Neutrophil (primary cell): Measurements from ENCODE around the gene OR2F2.

Experiments
- H3K27ac ChIP-seq: fragments of 200-600 bp; sonication (generic); 2 replicates; pipeline ENCODE4 v1.5.1; 2016; ENCODE audit warnings: mild to moderate bottlenecking, moderate library complexity
- H3K27me3 ChIP-seq: fragments of 200-600 bp; sonication (generic); 2 replicates; pipeline ENCODE4 v1.6.0; 2016; ENCODE audit warnings: mild to moderate bottlenecking
- H3K36me3 ChIP-seq: fragments of 200-600 bp; sonication (generic); 2 replicates; pipeline ENCODE4 v1.5.1; 2017
- H3K4me1 ChIP-seq, 2 experiments: fragments of 200-600 bp in 1 of 2; sonication (generic) in 1 of 2; 1 replicate in 1 of 2; 2 replicates in 1 of 2; pipeline versions ENCODE4 v1.5.1 to v1.6.1; 2013 to 2016; ENCODE audit warnings: low read depth in 1 of 2, low read length in 1 of 2, mild to moderate bottlenecking in 1 of 2, moderate library complexity in 1 of 2; ENCODE audit not compliant: control insufficient read depth in 1 of 2, insufficient read depth in 1 of 2
- H3K4me3 ChIP-seq, 2 experiments: fragments of 200-600 bp in 1 of 2; sonication (generic) in 1 of 2; 1 replicate in 1 of 2; 2 replicates in 1 of 2; pipeline ENCODE4 v1.5.1; 2013 to 2016; ENCODE audit warnings: low read depth in 1 of 2, low read length in 1 of 2, mild to moderate bottlenecking in 1 of 2, moderate library complexity in 1 of 2
- H3K9me3 ChIP-seq: fragments of 200-600 bp; sonication (generic); 2 replicates; pipeline ENCODE4 v1.5.1; 2016
- TF ChIP-seq, protein P1 (sequence below): fragments of 200-600 bp; sonication (generic); IDR thresholded peaks from 2 replicates; pipeline ENCODE4 v1.5.1; 2016; ENCODE audit warnings: antibody characterized with exemption

Gene OR2F2

DNA sequence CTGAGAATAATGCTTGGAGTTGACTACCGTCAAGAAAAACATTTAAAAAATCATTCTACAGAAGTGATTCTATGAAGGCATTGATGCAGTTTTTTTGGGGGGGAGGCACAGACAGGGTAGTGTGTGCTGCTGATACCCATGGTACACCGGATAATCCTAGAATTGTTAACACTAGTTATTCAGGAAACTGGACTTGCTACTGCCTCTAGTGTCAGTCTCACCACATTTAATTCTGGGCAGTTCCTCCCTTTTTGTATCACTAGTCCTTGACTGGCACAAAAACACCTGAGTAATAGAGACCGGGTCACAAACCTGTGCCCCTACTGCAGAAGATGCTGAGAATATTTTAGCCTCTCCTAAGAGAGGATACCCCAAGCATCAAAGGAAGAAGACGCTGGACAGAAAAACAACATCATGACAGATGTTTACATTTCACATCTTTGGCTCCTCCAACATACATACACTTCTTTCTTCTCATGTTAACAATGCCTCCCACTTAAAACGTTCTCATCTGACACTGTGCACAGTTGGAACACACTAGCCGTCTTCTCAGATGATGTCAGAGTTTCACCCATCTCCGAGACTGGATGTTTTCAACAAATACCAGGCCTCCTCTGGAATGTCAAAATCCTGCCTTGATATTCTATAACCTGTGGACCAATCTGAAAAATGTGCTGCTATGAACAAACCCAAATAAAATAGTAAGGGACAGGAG, 19.9 kb upstream of the OR2F2 start:
- H3K9me3 ChIP-seq, result no peaks in the 10 kb centered on the region
- no peaks in the 10 kb centered on the region for H3K27me3 ChIP-seq
- no peaks in the 10 kb centered on the region for H3K36me3 ChIP-seq
- H3K4me1 ChIP-seq, result no peaks in the 10 kb centered on the region
- H3K4me3 ChIP-seq, result no peak overlapping the region
- H3K27ac ChIP-seq, result no peak overlapping the region
- TF ChIP-seq, protein P1, sequence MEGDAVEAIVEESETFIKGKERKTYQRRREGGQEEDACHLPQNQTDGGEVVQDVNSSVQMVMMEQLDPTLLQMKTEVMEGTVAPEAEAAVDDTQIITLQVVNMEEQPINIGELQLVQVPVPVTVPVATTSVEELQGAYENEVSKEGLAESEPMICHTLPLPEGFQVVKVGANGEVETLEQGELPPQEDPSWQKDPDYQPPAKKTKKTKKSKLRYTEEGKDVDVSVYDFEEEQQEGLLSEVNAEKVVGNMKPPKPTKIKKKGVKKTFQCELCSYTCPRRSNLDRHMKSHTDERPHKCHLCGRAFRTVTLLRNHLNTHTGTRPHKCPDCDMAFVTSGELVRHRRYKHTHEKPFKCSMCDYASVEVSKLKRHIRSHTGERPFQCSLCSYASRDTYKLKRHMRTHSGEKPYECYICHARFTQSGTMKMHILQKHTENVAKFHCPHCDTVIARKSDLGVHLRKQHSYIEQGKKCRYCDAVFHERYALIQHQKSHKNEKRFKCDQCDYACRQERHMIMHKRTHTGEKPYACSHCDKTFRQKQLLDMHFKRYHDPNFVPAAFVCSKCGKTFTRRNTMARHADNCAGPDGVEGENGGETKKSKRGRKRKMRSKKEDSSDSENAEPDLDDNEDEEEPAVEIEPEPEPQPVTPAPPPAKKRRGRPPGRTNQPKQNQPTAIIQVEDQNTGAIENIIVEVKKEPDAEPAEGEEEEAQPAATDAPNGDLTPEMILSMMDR, result no peak

DNA sequence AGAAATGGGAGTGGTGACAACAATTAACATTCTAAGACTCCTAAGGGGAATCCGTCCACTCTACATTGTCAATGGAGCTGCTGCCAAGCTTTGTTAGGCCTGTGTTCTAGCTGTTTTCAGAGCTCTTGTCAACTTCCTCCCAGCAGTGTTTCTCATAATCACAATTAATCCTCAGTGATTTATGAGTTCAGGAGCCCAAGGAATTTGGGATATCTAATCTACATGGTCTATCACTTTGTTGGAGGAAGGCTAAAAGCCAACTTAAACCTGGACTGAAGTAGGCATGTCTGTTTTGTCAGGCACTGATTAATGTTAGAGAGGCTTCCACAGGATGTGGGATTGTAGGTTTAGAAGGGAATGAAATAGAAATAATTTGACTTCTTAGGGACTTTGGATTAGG, 10.2 kb upstream of the OR2F2 start:
- no peak overlapping the region for H3K27ac ChIP-seq
- TF ChIP-seq, protein P1, result no peak
- no peaks in the 10 kb centered on the region for H3K9me3 ChIP-seq
- H3K36me3 ChIP-seq, result no peaks in the 10 kb centered on the region
- H3K4me3 ChIP-seq, result no peak overlapping the region
- H3K4me1 ChIP-seq, result no peaks in the 10 kb centered on the region
- H3K27me3 ChIP-seq, result no peaks in the 10 kb centered on the region

DNA sequence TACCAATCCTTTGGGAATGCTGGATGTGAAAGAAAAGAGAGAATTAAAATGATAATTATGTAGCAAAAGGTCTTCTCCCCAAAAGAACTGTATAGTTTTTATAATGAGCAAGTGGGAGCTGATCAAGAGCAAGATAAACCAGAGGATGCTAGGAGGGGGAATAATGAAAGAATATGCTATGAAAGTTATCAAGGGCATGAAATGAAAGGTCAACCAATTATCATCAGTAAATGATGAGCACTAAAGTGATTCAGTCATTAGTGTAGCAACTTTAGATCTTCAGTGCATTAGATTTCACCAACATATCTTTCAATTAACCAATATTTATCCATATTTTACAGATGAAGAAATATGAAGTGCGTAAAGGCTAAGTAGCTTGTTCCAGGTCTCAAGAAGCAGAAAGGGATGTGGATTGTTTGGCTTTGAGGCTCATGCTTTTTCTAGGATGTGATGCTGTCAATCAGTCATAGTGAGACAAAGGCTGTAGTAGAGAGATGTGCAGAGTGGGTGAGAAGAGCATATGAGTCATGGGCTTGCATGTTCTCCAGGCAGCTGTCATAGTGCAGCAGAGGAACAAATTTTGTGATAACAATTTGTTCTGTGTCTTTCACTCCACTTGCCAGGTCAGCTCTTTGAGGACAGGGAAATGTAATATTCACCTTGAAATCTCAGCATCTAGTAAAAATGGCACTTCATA, 5.7 kb upstream of the OR2F2 start:
- Histone ChIP-seq H3K4me3 (no peak overlapping the region), H3K27me3 (no peaks in the 10 kb centered on the region), H3K4me1 (no peaks in the 10 kb centered on the region), H3K9me3 (no peaks in the 10 kb centered on the region), H3K27ac (no peak overlapping the region), H3K36me3 (no peaks in the 10 kb centered on the region)
- TF ChIP-seq, protein P1, result no peak

DNA sequence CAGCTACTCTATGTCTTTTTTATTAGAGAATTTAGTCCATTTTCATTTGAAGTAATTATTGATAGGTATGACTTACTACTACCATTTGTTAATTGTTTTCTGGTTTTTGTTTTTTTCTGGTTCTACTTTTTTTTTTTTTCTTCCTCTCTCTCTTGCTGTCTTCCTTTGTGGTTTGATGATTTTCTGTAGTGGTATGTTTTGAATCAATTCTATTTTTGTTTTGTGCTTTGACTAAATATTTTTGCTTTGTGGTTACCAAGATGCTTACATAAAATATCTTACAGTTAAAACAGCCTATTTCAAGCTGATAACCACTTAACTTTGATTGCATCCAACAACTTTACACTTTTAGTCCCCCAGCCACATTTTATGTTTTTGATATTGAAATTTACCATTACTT, 3.3 kb upstream of the OR2F2 start:
- no peaks in the 10 kb centered on the region for H3K36me3 ChIP-seq
- no peaks in the 10 kb centered on the region for H3K9me3 ChIP-seq
- TF ChIP-seq, protein P1, result no peak
- no peak overlapping the region for H3K27ac ChIP-seq
- H3K4me1 ChIP-seq, result no peaks in the 10 kb centered on the region
- H3K4me3 ChIP-seq, result no peak overlapping the region
- no peaks in the 10 kb centered on the region for H3K27me3 ChIP-seq

DNA sequence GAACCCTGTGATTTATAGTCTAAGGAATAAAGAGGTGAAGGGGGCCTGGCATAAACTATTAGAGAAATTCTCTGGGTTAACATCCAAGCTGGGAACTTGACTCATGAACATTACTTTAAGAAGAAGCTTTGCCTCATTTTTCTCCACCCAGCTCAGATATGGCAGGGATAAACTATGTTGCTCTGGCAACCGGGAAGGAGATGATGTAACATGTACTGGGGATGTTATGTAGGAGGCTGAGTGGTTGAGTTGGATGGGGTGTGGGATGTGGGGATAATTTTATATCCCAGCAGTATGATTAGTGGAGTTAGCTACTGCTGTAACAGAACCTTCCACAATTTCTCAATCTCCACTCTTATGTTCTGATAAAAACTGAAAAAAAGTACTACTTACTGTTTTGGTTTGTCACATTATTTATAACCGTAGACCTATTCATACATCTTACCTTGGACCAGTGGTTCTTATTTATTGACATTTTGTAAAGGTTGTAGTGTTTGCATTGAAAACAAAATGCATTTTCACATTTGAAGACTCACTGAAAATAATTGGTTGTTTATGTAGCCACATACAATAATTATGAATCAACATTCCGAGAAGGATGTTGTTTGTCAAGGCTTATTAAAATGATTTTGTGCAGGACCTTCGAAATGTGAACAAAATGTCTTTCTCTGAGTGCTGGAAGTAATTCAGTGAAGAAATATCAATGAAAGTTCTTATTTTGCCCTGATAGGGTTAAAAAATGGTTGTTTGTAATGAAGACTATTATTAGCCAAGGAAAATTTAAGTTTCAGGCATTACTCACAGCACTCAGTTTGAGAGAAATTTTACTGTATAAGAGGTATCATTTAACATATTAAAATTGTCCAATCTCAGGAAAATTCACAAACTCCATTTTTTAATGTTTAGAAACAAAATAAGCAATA, 1.3 kb downstream of the OR2F2 start:
- Histone ChIP-seq H3K27me3 (no peaks in the 10 kb centered on the region), H3K36me3 (no peaks in the 10 kb centered on the region), H3K27ac (no peak overlapping the region), H3K4me1 (no peaks in the 10 kb centered on the region), H3K4me3 (no peak overlapping the region), H3K9me3 (no peaks in the 10 kb centered on the region)
- TF ChIP-seq, protein P1, result no peak
